GM23248 (cell line): ENCODE measurements around the gene RERE. TPM values are rescaled to one million over a fixed set of nuclear protein-coding genes. Genes with fewer than 3 reads are reported as not detected.
A peak's percentile ranks its signal among the peaks of the same experiment; 100 is the strongest.

ENCODE experiments used
- DNase-seq: peaks from one replicate; pipeline ENCODE4 v3.0.0-alpha.2; 2015
- H2AFZ ChIP-seq: fragments of 200-600 bp; sonication (generic); 2 replicates; pipeline ENCODE4 v1.6.1; 2016; ENCODE audit warnings: antibody characterized with exemption
- H3F3A ChIP-seq: fragments of 200-600 bp; sonication (generic); 2 replicates; pipeline ENCODE4 v1.6.1; 2016; ENCODE audit warnings: mild to moderate bottlenecking, antibody characterized with exemption, mixed run types; ENCODE audit not compliant: insufficient read depth
- H3K27ac ChIP-seq: fragments of 200-600 bp; sonication (generic); 2 replicates; pipeline ENCODE4 v1.5.1; 2016; ENCODE audit warnings: mild to moderate bottlenecking
- H3K27me3 ChIP-seq: fragments of 200-600 bp; sonication (generic); replicated peaks from 2 replicates; pipeline ENCODE4 v1.6.1; 2016; ENCODE audit warnings: mild to moderate bottlenecking; ENCODE audit not compliant: insufficient read depth
- H3K36me3 ChIP-seq: fragments of 200-600 bp; sonication (generic); 2 replicates; pipeline ENCODE4 v1.6.1; 2016; ENCODE audit warnings: low read depth, mild to moderate bottlenecking
- H3K4me1 ChIP-seq: fragments of 200-600 bp; sonication (generic); 2 replicates; pipeline ENCODE4 v1.6.1; 2016; ENCODE audit warnings: mild to moderate bottlenecking; ENCODE audit not compliant: insufficient read depth
- H3K4me2 ChIP-seq: fragments of 200-600 bp; sonication (generic); one replicate; pipeline ENCODE4 v1.6.1; 2016; ENCODE audit warnings: mild to moderate bottlenecking; ENCODE audit not compliant: unreplicated experiment
- H3K4me3 ChIP-seq: fragments of 200-600 bp; sonication (generic); 2 replicates; pipeline ENCODE4 v1.5.1; 2016; ENCODE audit warnings: mild to moderate bottlenecking
- H3K79me2 ChIP-seq: fragments of 200-600 bp; sonication (generic); 2 replicates; pipeline ENCODE4 v1.6.1; 2016; ENCODE audit warnings: mild to moderate bottlenecking; ENCODE audit not compliant: insufficient read depth
- H3K9ac ChIP-seq: fragments of 200-600 bp; sonication (generic); 2 replicates; pipeline ENCODE4 v1.6.1; 2016; ENCODE audit warnings: mild to moderate bottlenecking
- H3K9me2 ChIP-seq: fragments of 200-600 bp; sonication (generic); 2 replicates; pipeline ENCODE4 v1.6.1; 2016; ENCODE audit warnings: mixed run types, mild to moderate bottlenecking, moderate library complexity; ENCODE audit not compliant: insufficient read depth
- H3K9me3 ChIP-seq: fragments of 200-600 bp; sonication (generic); one replicate; pipeline ENCODE4 v1.6.1; 2017; ENCODE audit warnings: low read depth
- H4K20me1 ChIP-seq: fragments of 200-600 bp; sonication (generic); 2 replicates; pipeline ENCODE4 v1.6.0; 2016; ENCODE audit not compliant: insufficient read depth
- EZH2 ChIP-seq: fragments of 200-600 bp; sonication (generic); IDR thresholded peaks from 2 replicates; pipeline ENCODE4 v1.6.1; 2018; ENCODE audit warnings: antibody characterized with exemption, mild to moderate bottlenecking; ENCODE audit not compliant: insufficient read depth, poor library complexity, severe bottlenecking
- EZH2phosphoT487 ChIP-seq: fragments of 200-600 bp; sonication (generic); IDR thresholded peaks from 2 replicates; pipeline ENCODE4 v1.6.1; 2018; ENCODE audit warnings: antibody characterized with exemption, moderate library complexity, mild to moderate bottlenecking, low read depth; ENCODE audit not compliant: insufficient read depth
- WGBS, 2 experiments: methylation state at CpG; one replicate each; pipeline ENCODE4 v1.1.6; 2015 to 2017; ENCODE audit warnings: low lambda C conversion rate in 2 of 2, low coverage in 1 of 2; ENCODE audit errors: missing lambda C conversion rate in 2 of 2; 5-methylcytosine and 5-hydroxymethylcytosine counted together
- in situ Hi-C: fragments of 300-500 bp; cut with MboI; formaldehyde crosslinking; loops from 2 replicates; pipeline ENCODE4 v1.15.0; 2020
- polyA plus RNA-seq: library from polyadenylated mRNA; unstranded; fragments of >200 nt; fragmentation: Nextera tagmentation; extraction: Ambion mirVana; gene quantifications from 2 replicates; pipeline ENCODE4 v1.2.1, GENCODE V29; 2016
- total RNA-seq: library from RNA; depleted of rRNA; stranded (reverse); fragments of >200 nt; shearing (Covaris generic); gene quantifications from 2 replicates; pipeline ENCODE4 v1.2.3, GENCODE V29; 2014

RERE gene
- total and polyA plus RNA-seq, 2 experiments from 2014 or later = 26.0 to 26.2 TPM

- no peak for DNase-seq
- in situ Hi-C loops = no loop called here
- Histone ChIP-seq H4K20me1 (no peaks in the 10 kb centered on the region), H3K9me3 (no peaks in the 10 kb centered on the region), H3K4me1 (no peaks in the 10 kb centered on the region), H3K79me2 (no peaks in the 10 kb centered on the region), H3K9ac (no peak overlapping the region), H2AFZ (no peak overlapping the region), H3K9me2 (no peaks in the 10 kb centered on the region), H3K4me2 (no peak overlapping the region), H3K27ac (no peak overlapping the region), H3K4me3 (no peak overlapping the region), H3K36me3 (no peaks in the 10 kb centered on the region), H3F3A (no peaks in the 10 kb centered on the region), H3K27me3 (no peaks in the 10 kb centered on the region)
- WGBS, 2 experiments = 83% methylated on average over 16 of the region's 16 CpGs
- TF ChIP-seq EZH2phosphoT487 (no peak), EZH2 (no peak)
These were observed 484.6 kb downstream of the RERE start for GRCh38 chr1:8332806-8333205.

- H3K4me2 ChIP-seq = no peak overlapping the region
- no peaks in the 10 kb centered on the region for H3K79me2 ChIP-seq
- no peak for DNase-seq
- no peak overlapping the region for H2AFZ ChIP-seq
- H3K4me1 ChIP-seq = no peaks in the 10 kb centered on the region
- H3K27ac ChIP-seq = no peak overlapping the region
- H4K20me1 ChIP-seq = no peaks in the 10 kb centered on the region
- H3K9me3 ChIP-seq = no peaks in the 10 kb centered on the region
- no peaks in the 10 kb centered on the region for H3K9me2 ChIP-seq
- no peaks in the 10 kb centered on the region for H3K27me3 ChIP-seq
- TF ChIP-seq EZH2phosphoT487 (no peak), EZH2 (no peak)
- no peak overlapping the region for H3K4me3 ChIP-seq
- no peak overlapping the region for H3K9ac ChIP-seq
- in situ Hi-C loops = no loop called here
- WGBS, 2 experiments = 95% methylated on average over 22 to 47 of the region's 47 CpGs
- no peaks in the 10 kb centered on the region for H3F3A ChIP-seq
- no peaks in the 10 kb centered on the region for H3K36me3 ChIP-seq
These were observed 486.9 kb downstream of the RERE start for GRCh38 chr1:8330271-8331125.

DNA sequence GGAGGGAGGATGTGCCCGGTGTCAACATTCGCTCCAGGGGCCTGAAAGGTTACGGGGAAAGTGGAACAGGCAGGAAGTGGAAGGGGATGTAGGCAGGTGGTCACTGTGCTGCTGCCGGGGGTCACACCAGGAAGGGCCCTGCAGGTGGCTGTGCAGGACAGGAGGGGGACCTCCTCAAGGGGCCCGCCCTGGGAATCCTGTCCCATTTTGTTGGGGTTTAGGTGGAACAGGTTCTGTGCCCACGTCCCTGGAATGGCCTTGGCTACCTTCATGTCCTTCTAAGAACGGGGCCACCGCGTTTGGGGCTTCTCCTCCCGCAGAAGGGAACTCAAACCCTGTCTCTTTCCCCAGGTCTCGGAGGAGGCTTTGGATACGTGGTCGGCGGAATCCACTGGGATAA, 487.6 kb downstream of the RERE start:
- Histone ChIP-seq H3F3A (no peaks in the 10 kb centered on the region), H3K9ac (no peak overlapping the region), H4K20me1 (no peaks in the 10 kb centered on the region), H3K79me2 (no peaks in the 10 kb centered on the region), H3K4me1 (no peaks in the 10 kb centered on the region), H2AFZ (no peak overlapping the region), H3K36me3 (no peaks in the 10 kb centered on the region), H3K9me2 (no peaks in the 10 kb centered on the region), H3K4me3 (no peak overlapping the region), H3K27me3 (no peaks in the 10 kb centered on the region), H3K9me3 (no peaks in the 10 kb centered on the region), H3K4me2 (no peak overlapping the region), H3K27ac (no peak overlapping the region)
- in situ Hi-C loops = no loop called here
- no peak for DNase-seq
- 91% methylated on average over 13 to 14 of the region's 14 CpGs for WGBS, 2 experiments
- no peak for TF ChIP-seq EZH2
- no peak for TF ChIP-seq EZH2phosphoT487

GRCh38 chr1:8329439-8329838, 488.0 kb downstream of the RERE start:
- Histone ChIP-seq H2AFZ (no peak overlapping the region), H3K9me2 (no peaks in the 10 kb centered on the region), H3K4me3 (no peak overlapping the region), H3K27ac (no peak overlapping the region), H3K36me3 (no peaks in the 10 kb centered on the region), H3K27me3 (no peaks in the 10 kb centered on the region), H4K20me1 (no peaks in the 10 kb centered on the region), H3K9ac (no peak overlapping the region), H3K4me1 (no peaks in the 10 kb centered on the region), H3K79me2 (no peaks in the 10 kb centered on the region), H3F3A (no peaks in the 10 kb centered on the region), H3K9me3 (no peaks in the 10 kb centered on the region), H3K4me2 (no peak overlapping the region)
- in situ Hi-C loops = no loop called here
- DNase-seq = peak; percentile 47
- 68 to 79% methylated on average over 12 of the region's 12 CpGs for WGBS, 2 experiments
- TF ChIP-seq EZH2phosphoT487 (no peak), EZH2 (no peak)

GRCh38 chr1:8328271-8328670, 489.2 kb downstream of the RERE start:
- TF ChIP-seq EZH2phosphoT487 = no peak
- TF ChIP-seq EZH2 = no peak
- 92 to 97% methylated on average over 18 of the region's 18 CpGs for WGBS, 2 experiments
- no peak overlapping the region for H3K4me2 ChIP-seq
- H3K9me3 ChIP-seq = no peaks in the 10 kb centered on the region
- in situ Hi-C loops = no loop called here
- DNase-seq = no peak
- H3K9me2 ChIP-seq = no peaks in the 10 kb centered on the region
- H3K79me2 ChIP-seq = no peaks in the 10 kb centered on the region
- H3K9ac ChIP-seq = no peak overlapping the region
- no peak overlapping the region for H3K27ac ChIP-seq
- no peak overlapping the region for H3K4me3 ChIP-seq
- no peaks in the 10 kb centered on the region for H3K4me1 ChIP-seq
- H4K20me1 ChIP-seq = no peaks in the 10 kb centered on the region
- H3K36me3 ChIP-seq = no peaks in the 10 kb centered on the region
- no peaks in the 10 kb centered on the region for H3K27me3 ChIP-seq
- H2AFZ ChIP-seq = no peak overlapping the region
- H3F3A ChIP-seq = no peaks in the 10 kb centered on the region
